GM12875 (cell line): ENCODE data around the gene RGS6.

Source experiments
- H3K4me3 ChIP-seq: one replicate; pipeline ENCODE4 v1.5.1; 2011; ENCODE audit warnings: low read depth, low read length, control low read depth
- CTCF ChIP-seq: IDR thresholded peaks from 2 replicates; pipeline ENCODE4 v1.5.1; 2011; ENCODE audit warnings: low read depth, mild to moderate bottlenecking, control low read depth, inconsistent platforms, low read length, moderate library complexity, borderline replicate concordance; ENCODE audit not compliant: insufficient read depth

Gene RGS6

DNA sequence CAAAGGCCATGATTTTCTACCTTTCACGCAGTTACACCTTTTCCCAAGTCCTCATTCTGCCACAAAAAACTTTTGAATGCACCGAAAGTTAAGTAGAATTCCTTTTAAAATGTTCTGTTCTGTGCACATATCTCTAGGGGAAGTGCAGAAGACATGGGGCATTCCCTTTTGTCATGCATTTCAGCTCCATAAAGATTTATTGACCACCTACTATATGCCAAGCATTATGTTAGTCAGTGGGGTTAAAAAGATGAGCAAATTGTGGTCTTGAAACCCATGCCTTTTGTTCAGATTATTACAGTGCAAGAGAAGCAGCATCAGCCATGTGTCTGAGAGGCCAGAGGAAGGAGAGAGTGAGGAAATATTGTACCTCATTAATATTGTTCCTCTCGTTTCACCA, 338.5 kb downstream of the RGS6 start:
- no peak for TF ChIP-seq CTCF
- no peak overlapping the region for H3K4me3 ChIP-seq

DNA sequence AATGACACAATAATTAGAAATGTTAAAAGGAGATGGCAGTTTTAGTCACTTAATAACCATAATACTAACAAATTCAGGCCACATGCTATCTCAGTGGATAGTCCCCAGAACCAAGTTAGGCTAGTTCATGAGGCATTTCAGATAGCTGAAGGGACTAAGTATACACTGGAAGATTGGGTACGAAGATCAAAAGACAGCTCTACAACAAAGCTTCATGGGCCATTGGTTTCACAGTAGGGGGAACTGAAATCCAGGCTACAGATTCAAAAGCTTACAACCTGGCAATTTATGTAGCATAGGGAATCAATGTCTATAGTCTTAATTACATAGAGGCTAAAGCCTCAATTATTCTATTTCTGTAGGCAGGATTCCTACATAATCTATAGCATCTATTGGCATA, 343.0 kb downstream of the RGS6 start:
- TF ChIP-seq CTCF = no peak
- H3K4me3 ChIP-seq = no peak overlapping the region

DNA sequence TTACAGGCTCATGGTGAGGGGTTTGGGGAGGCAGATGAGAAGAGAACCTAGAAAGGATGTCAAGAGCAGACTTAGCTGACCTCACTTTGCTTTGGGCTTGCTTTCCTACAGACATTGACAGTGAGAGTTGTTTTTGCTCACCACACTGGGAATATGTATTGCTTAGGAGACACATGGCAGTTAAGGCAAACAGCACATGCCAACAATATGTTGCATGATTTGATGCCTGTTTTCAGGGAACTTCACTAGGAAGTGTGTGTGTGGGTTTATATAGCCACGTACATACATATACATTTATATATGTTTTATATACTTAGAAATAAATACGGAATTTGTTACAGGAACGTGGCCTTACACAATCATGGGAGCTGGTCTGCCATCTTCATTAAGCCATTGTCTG, 346.1 kb downstream of the RGS6 start:
- no peak overlapping the region for H3K4me3 ChIP-seq
- no peak for TF ChIP-seq CTCF

DNA sequence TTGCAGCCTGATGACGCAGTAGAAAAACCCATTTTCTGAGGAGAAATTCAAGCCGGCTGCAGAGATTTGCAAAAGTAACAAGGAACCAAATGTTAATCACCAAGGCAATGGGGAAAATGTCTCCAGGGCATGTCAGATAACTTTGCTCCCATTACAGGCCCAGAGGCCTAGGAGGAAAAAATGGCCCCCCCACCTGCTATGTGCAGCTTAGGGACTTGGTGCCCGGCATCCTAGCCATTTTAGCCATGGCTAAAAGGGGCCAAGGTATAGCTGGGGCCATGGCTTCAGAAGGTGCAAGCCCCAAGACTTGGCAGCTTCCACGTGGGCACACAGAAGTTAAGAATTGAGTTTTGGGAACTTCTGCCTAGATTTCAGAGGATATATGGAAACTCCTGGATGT, 351.9 kb downstream of the RGS6 start:
- TF ChIP-seq CTCF = no peak
- no peak overlapping the region for H3K4me3 ChIP-seq

- no peak for TF ChIP-seq CTCF
- H3K4me3 ChIP-seq = no peak overlapping the region
These were observed 358.0 kb downstream of the RGS6 start for GRCh38 chr14:72290241-72290640.

DNA sequence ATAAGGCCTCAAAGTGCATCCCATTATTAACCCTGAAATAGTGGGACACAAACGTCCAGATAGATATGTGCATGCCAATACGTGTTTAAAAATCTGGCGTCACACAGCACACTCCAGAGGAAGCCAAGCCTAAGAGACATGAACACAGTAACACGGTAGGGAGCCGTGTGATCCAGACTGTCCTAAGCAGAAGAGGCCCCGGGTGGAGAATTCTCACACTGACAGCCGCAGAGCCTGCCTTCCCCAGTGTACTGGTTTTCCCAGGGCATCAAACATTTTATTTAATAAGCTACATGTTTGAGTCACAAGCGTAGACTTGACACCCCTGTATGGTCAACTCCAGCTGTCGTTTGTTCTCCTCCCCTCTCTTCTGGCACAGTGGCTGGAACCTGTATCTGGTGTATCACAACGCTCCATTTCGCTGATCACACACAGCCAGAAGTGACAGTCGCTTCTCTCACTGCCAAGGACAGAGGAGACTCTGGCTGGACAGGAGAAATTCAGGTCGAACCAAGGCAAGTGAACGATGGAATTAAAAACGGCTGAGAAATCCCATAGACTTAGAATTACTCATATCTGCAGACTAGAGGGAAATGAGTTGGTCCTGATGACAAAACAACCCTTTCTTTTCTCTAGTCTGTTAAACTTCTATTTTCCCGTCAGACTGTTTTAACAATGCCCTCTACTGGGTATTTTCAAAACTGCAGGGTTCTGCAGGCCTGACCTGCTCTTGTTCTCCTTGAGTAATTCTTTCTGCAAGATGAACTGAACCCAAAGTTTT, 359.9 kb downstream of the RGS6 start:
- peak; percentile 52; the same call in 1 of the 2 replicates for TF ChIP-seq CTCF
- no peak overlapping the region for H3K4me3 ChIP-seq

GRCh38 chr14:72292689-72293024, 360.4 kb downstream of the RGS6 start:
- no peak for TF ChIP-seq CTCF
- H3K4me3 ChIP-seq = no peak overlapping the region
